ENCODE measurements around the gene LRGUK. TPM values are rescaled to one million over a fixed set of nuclear protein-coding genes. Genes with fewer than 3 reads are reported as not detected.
A peak's percentile ranks its signal among the peaks of the same experiment; 100 is the strongest.

LRGUK gene
- total and polyA plus RNA-seq, 2 of the 4 experiments (the other 2 are of a cell fraction): 0.07 TPM; not detected in 1

DNA sequence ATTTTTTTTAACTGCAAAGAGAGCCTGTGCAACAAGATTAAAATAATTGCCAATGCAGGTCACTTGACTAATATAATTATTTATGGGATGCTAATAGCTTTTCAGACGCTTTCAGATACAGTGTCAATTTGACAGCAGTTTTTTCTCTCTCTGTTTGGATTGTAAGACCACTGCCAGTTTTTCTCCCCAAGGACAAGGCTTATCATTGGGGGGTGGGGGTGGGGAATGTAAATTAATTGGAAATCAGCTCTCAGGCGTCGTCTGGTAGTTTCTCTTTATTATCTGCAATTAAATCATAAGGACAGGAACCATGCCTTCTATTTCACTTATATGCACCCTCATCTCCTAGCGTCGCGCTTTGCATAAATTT is 559 bp upstream of the LRGUK start:
- Histone ChIP-seq H3K27me3 (ENCODE audit: control insufficient read depth, insufficient read depth, low read length) (peaks cover 7% of the 10 kb centered on the region), H3K4me2 (ENCODE audit: low read depth, low read length) (peak overlapping the region; percentile 91), H2AK5ac (ENCODE audit: low read depth, low read length) (no peak overlapping the region), H3K9me3 (ENCODE audit: control insufficient read depth, insufficient read depth, low read length) (no peaks in the 10 kb centered on the region), H4K91ac (ENCODE audit: insufficient read depth, low read depth, low read length) (no peak overlapping the region), H4K5ac (ENCODE audit: low read depth, low read length) (no peak overlapping the region), H3K9ac (ENCODE audit: low read depth, low read length) (no peak overlapping the region), H3K27ac (ENCODE audit: insufficient read depth, low read length) (no peak overlapping the region), H3K4me1 (ENCODE audit: control insufficient read depth, insufficient read depth, low read length) (no peaks in the 10 kb centered on the region), H4K8ac (ENCODE audit: low read depth in 2 of 2, low read length in 2 of 2) (no peak overlapping the region), H3K79me1 (ENCODE audit: low read depth in 1 of 2, low read length in 2 of 2) (no peaks in the 10 kb centered on the region), H2BK20ac (ENCODE audit: low read depth, low read length) (no peak overlapping the region), H2AK9ac (replicated peaks; ENCODE audit: low read depth, low read length, poor library complexity) (no peak overlapping the region), H3K4ac (ENCODE audit: low read depth, low read length) (no peak overlapping the region), H2BK5ac (ENCODE audit: low read depth, low read length, poor library complexity, severe bottlenecking) (no peak overlapping the region), H3K56ac (ENCODE audit: extremely low read depth, insufficient read depth, low read length) (no peak overlapping the region), H3K14ac (replicated peaks; ENCODE audit: low read depth, low read length) (no peak overlapping the region), H3K18ac (ENCODE audit: low read depth, low read length) (no peak overlapping the region), H4K20me1 (ENCODE audit: insufficient read depth, low read length) (no peaks in the 10 kb centered on the region), H3K4me3 (ENCODE audit: insufficient read depth, low read depth, low read length) (no peak overlapping the region), H2BK120ac (ENCODE audit: low read depth, low read length) (no peak overlapping the region), H3K9me1 (ENCODE audit: insufficient read depth, low read length) (no peaks in the 10 kb centered on the region), H2AFZ (replicated peaks; ENCODE audit: low read length, poor library complexity) (no peak overlapping the region), H3K36me3 (ENCODE audit: control insufficient read depth, insufficient read depth, low read length) (no peaks in the 10 kb centered on the region), H2BK15ac (ENCODE audit: low read depth, low read length) (no peak overlapping the region), H3K23ac (ENCODE audit: low read depth, low read length) (no peak overlapping the region)
- POLR2A ChIA-PET (ENCODE audit: unreplicated experiment): no interaction called here
- intact Hi-C loops (cut with micrococcal nuclease) (no loop called here), dilution Hi-C loops (cut with HindIII; ENCODE audit: low sequenced_read_pairs, unreplicated experiment) (no loop called here), in situ Hi-C loops (cut with MboI; ENCODE audit: low sequenced_read_pairs) (no loop called here)
- ATAC-seq (ENCODE audit: low read depth): no peak
- no peak for TF ChIP-seq MAZ (IDR thresholded peaks at IDR 0.05; ENCODE audit: borderline replicate concordance, low read depth, low read length)
- BruUV-seq (replicated peaks): no TSS peak
- WGBS, 2 experiments (ENCODE audit: extremely low coverage in 2 of 2, insufficient read length in 1 of 2): 10% methylated on average over 4 of the region's 6 CpGs; no CpG with 5 or more reads in 1 of the 2 experiments
- CTCF ChIA-PET: interaction anchor here (3.0 kb wide), 1 partner anchor 15 kb away, joined by 14 read pairs; no protein-coding TSS in a partner anchor
- DNase-seq: no peak
